Measurements from ENCODE around the gene RILPL1.
"Not testable (repeated sequence)": the region's sequence is repeated elsewhere in the genome, so short reads cannot be mapped to it uniquely, and the experiment has no call there.

The RILPL1 gene

DNA sequence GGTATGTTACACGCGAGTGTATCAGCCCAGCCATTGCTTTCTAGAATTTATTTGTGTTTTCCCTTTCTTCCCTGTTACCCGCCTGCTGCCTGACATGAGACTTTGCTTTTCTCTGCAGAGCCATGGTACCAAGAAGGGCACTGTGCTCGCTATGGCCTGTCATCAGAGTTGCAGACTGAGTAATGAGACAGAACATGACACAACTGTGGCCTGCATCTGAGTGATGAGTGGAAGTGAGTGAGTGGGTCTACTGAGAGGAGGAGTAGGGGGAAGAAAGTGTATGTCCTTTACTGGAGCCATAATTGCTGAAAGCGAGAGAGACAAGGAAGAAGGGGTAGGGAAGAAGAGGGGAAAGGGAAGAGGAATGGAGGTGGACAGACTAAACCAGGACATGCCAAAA lies 2.9 kb downstream of the RILPL1 start:
- no peak for DNase-seq (ENCODE audit: low read depth in 1 of 2, low spot score in 1 of 2)

DNA sequence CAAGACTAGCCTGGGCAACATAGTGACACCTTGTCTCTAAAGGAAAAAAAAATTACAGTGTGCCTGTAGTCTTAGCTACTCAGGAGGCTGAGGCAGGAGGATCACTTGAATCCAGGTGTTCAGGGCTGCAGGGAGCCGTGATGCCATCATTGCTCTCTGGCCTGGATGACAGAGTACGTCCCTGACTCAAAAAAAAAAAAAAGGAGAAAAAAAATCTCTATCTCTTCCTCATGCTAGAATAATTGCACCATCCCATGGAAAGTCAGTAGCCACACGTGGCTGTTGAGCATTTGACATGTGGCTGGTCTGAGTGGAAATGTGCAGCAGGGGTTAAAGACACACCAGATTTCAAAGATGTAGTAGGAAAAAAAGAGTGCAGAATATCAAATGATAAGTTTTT lies 3.8 kb downstream of the RILPL1 start:
- no peak for DNase-seq (ENCODE audit: low read depth in 1 of 2, low spot score in 1 of 2)

DNA sequence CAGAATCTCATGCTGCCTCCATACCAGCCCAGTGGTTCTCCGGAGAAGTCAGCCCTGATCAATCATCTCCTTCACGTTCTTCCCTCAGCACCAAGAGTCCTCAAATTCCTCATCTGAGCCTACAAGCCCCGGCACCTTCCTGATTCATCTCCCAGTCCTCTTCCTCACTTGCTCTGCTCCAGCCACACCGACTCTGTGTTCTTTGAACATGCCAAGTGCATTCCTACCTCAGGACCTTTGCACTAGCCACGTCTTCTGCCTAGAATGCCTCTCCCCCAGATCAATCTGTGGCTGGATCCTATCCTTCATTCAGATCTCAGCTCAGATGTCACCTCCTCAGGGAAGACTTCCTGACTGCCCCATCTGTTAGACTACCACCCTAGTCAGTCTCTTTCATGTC lies 4.7 kb downstream of the RILPL1 start:
- DNase-seq (ENCODE audit: low read depth in 1 of 2, low spot score in 1 of 2): no peak

DNA sequence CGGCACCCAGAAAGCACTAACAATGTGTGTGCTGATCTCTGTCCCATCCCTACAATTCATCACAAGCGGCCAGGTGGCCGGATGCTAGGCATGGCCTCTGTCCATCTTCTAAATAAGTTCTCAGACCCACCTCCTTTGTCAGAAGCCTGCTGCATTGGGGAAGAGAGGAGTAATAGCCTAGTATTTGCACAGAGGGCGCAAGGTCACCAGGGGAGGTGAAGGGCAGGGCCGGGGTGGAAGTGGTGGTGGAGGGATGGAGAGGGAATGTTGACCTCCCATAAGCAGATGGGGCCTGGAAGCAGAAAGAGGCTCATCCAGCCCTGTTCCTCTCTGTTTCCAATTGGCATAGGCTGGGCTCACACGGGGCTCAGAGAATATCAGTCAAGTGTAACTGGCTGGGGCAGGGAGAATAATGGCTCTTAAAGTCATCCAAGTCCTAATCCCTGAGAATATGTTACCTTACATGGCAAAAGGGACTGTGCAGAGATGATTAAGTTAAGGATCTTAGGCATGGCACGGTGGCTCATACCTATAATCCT lies 6.9 kb downstream of the RILPL1 start:
- DNase-seq (ENCODE audit: low read depth in 1 of 2, low spot score in 1 of 2): no peak

DNA sequence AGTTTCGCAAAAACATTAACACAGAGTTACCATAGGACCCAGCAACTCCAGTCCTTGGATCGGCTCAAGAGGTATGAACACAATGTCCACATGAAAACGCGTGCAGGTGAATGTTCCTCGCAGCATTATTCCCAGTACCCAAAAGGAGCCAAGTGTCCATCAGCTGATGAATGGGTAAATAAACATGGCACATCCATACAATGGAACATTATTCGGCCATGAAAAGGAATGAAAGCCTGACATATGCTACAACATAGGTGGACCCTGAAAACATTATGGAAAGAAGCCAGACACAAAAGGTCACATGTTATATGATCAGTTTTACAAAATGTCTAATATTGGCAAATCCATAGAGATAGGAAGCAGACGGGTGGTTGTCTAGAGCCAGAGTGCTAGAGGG lies 9.1 kb downstream of the RILPL1 start:
- DNase-seq (ENCODE audit: low read depth in 1 of 2, low spot score in 1 of 2): no peak

DNA sequence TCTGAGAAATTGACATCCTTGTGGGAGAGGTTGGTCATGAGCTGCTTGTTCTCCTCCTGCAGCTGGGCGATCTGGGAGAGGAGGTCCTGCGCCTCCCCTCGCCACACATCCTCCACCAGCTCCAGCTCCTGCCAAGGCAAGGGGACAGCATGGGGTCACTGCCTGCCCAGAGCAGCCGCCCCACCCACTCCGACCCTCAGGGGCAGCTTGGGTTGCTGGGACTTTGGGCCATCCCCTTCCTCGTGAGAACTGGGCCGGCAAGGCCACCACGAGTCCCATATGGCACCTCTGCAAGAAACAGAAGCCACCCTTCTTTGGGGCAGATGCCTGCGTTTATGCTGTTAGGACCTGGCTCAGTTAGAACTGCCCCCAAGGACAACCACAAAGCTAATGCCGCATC lies 10.0 kb downstream of the RILPL1 start:
- DNase-seq (ENCODE audit: low read depth in 1 of 2, low spot score in 1 of 2): no peak

DNA sequence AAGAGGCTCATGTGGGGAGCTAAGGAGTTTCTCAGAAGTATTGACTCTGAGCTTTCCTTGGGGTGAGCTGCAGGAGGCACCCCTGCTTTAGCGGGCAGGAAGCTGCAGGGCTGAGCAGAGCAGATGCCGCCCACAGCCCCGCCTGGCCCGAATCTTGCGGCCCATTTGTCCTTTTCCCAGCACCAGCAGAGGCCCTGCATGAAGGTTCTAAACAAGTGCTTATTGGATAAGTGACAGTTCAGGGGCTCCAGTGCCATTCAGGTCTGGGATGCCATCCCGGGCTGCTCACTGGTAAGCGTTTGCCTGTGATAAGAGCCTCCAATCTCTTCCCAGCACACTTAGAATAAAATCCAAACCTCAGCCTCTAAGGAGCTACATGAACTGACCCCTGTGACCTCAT lies 11.4 kb downstream of the RILPL1 start:
- DNase-seq (ENCODE audit: low read depth in 1 of 2, low spot score in 1 of 2): no peak

DNA sequence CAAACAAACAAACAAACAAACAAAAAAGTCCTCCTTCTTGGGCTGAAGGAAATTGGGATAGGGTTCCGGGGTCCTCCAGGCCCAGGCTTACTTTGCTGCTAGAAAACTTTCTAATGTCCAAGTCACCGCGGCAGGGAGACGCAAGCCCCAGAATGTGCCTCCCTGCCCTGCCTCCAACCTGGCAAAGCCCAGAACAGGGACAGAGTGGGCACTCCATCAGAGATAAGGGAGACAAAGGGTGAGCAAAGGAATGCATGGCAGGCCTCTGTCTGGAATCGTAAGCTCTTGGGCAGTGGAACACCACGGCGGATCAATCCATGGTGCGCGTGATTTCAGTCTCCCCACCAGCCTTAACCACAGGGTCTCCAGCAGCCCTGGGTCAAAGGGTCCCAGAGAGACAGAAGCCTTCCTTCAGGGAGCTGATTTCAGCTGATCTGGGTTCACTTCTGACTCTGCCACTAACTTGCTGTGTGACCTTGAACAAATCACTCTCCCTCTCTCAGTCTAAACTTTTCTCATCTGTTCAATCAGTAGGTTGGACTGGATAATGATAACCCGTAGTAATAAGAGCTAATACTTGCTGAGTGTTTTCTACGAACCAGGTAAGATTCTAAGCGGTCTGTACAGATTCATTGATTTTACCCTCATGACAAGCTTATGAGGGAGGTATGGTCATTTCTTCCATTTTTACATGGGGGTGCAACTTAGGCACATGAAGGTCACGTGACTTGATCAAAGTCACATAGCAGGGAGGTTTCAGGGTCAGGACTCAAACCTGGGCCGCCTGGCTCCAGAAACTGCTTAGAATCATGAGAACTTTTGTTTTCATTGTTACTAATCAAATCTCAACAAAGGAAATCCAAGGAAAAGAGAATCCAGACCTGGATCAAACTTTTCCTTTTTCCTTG lies 12.7 kb downstream of the RILPL1 start:
- DNase-seq (ENCODE audit: low read depth in 1 of 2, low spot score in 1 of 2): no peak

DNA sequence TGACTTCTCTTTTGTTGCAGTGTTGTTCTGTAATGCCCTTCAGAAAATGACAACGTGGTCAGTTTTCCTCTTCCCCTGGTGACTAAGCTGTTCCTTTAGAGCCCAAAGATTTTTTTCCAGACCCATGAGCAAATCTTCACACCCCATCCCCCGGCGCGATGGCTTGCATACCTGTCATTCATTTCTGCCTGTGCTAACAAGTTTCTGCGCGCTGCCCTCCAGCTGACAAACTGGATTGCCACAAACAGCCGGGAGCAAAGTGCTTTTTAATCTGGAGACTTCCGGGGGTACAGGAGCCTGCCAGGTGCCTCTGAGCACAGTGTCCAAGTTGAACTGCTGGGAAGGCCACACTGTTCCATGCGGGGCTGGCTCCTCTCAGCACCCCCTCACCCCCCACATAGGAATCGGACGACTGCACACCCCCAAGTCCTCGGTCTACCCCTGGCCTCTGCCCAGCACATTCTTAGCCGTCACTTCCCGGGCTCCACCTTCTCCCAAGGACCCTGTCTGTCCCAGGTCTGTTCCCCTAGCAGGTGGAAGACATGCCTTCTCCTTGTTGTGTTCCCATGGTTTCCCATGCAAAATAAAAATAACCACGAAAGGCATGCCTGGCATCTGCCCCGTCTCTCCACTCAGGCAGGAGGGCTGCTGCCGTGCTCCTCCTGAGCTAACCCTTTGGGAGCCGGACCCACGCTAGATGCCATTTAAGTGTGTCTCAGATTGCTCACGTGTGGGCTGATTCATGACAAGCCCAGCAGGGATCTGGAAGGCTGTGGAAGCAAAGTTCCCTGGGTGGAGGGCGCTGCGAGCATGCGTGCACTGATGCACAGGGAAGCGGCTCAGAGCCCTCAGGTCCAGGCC lies 14.1 kb downstream of the RILPL1 start:
- DNase-seq (ENCODE audit: low read depth in 1 of 2, low spot score in 1 of 2): no peak

DNA sequence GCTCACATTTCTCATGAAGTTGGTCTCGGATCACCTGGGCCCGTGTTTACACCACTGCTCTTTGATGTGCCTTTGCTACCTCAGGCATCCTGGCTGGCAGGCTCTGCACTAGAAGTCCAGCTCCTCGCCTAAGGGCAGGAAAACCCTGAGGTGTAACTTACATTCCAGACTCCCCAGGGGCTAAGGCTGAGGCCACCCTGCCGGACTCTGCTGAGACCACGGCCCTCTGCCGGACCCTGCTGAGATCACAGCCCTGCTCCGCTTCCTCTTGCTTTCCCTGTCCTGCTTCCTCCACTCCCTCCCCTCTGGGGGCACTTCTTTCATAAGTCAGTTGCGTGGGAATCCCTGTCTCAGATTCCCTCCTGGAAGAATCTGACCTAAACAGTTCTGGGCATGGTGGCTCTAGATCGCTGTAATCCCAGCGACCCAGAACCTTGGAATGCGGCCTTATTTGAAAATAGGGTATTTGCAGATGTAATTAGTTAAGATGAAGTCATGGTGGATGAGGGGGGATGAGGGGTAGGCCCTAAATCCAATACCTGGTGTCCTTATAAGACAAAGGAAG lies 17.2 kb downstream of the RILPL1 start:
- DNase-seq (ENCODE audit: low read depth in 1 of 2, low spot score in 1 of 2): no peak

DNA sequence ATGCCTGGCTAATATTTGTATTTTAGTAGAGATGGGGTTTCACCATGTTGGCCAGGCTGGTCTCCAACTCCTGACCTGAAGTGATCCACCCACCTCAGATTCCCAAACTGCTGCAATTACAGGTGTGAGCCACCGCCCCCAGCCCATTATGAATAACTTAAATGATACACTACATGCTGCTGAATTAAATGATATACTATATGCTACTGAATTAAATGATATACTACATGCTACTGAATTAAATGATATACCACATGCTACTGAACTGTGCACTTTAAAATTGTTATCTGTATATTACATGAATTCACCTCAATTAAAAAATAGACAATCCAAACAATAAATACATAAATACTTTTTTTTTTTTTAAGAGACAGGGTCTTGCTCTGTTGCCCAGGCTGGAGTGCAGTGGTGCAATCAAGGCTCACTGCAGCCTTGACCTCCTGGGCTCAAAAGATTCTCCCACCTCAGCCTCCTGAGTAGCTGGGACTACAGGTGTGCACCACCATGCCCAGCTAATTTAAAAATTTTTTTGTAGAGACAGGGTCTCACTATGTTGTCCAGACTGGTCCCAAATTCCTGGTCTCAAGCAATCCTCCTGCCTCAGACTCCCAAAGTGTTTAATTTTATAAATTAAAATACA lies 18.8 kb downstream of the RILPL1 start:
- not testable (repeated sequence) for DNase-seq (ENCODE audit: low read depth in 1 of 2, low spot score in 1 of 2)

DNA sequence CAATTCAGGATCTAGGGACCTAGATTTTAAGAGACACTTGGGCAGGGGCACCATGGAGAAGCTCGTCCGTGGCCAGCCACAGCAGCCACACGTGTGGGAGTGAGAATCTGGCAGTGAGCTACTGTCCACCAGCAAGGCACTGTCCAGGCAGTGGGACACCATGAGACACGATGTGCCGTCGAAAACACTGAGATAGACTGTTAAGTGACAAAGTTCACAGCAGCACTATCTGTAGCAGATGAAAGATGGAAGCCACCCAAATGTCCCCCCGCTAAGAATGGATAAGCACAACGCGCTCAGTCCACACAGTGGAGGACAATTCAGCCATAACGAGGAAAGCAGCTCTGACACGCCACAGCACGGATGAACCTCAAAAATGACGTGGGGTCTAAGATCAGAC lies 19.7 kb downstream of the RILPL1 start:
- no peak for DNase-seq (ENCODE audit: low read depth in 1 of 2, low spot score in 1 of 2)

DNA sequence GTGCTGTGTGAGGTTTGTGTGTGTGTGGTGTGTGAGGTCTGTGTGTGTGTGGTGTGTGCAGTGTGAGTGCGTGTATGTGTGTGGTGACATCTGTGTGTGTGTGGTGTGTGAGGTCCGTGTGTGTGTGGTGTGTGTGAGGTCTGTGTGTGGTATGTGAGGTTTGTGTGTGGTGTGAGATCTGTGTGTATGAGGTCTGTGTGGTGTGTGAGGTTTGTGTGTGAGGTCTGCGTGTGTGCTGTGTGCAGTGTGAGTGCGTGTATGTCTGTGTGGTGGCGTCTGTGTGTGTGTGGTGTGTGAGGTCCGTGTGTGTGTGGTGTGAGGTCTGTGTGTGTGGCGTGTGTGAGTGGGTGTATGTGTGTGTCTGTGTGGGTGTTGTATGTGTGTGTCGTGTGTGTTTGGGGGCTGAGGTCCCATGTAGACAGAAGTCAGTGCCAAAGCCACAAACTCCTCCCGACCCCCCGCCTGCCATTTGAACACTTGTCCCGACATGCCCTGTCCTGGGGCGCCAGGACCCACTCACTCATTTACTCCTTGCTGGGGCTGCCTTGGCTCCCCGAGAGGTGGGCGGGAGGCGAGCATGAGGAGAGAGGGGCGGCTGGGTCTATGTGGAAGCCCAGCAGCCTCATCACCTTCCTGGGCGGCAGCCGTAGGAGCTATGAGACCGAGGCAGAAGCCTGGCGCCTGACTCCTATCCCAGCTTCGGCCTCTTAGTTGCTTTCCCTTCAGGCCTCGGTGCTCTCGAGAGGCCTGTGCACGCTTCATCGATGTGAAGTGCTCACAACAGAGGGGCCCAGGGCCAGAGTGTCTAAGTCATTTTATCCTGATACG lies 20.5 kb downstream of the RILPL1 start:
- no peak for DNase-seq (ENCODE audit: low read depth in 1 of 2, low spot score in 1 of 2)

DNA sequence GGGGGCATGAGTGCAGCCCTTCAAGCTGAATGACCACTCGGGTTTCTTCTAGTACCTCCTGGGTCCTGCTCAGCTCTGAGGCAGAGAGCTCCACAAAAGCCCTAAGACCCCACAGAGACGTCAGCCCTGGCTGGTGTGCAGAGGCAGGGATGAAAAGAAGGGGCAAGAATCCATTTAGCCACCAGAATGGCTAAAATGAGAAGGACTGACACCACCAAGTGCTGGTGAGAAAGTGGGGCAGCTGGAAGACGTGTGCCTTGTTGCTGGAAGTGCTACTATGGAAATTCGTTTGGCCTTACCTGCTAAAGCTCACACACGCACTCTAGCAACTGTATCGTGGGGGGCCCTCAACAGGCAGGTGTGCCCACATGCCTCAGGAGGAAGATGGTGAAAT lies 26.7 kb downstream of the RILPL1 start:
- no peak for DNase-seq (ENCODE audit: low read depth in 1 of 2, low spot score in 1 of 2)

DNA sequence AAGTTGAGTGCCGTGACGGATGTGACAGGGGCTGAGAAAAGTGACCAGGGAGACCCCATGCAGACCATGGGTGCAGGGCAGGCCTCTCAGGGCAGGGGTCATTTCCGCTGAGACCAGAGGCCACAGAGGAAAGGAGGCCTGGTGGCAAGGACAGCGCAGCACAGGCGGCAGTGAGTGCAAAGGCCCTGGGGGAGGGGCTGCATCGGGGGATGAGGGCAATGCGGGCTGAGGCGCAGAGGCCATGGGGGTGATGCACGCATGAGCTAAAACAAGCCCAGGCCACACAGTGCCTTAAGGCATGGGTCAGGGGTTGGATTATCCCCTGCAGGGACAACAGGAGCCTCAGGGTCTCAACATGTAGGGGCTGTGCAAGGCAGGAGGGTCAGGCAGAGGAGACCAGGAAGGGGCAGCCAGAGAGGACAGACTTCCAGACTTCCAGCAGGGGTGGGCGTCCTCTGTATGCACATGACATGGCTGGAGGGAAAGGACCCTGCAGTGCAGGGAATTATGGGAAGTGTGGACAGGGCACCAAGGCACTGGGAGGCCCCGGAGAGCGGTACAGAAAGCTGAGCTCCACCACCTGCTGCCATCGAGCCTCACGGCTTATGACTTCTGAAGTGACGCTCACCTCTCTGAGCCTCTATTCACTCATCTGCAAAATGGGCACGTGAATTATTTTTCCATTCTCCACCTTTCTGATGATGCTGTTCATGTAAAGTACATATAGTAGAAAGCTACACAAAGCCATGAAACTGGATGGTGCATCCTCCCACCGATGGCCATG lies 27.3 kb downstream of the RILPL1 start:
- no peak for DNase-seq (ENCODE audit: low read depth in 1 of 2, low spot score in 1 of 2)

DNA sequence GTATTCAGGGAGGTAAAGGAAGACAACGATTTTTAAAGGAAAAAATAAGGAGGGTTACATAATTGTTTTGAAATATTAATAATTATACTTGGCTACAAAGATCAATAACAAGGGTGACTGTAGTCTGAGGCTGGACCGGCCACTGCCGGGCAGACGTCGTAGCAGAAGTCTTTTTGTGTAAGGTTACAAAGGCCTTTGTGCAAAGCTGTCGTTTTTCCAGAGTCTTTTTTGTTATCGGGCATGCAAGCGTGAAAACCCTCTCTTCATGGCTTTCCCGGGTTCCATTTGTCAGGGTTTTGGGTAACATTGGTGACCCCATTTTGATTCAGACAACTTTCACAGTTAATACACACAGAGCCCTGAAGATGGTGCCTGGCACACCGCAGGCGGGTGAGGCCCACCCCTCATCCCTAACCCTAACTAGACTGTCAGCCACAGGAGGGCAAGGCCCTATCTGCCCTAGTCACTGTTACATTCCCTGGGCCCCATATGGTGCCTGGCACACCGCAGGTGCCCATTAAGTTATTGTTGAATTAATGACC lies 31.3 kb downstream of the RILPL1 start:
- no peak for DNase-seq (ENCODE audit: low read depth in 1 of 2, low spot score in 1 of 2)

DNA sequence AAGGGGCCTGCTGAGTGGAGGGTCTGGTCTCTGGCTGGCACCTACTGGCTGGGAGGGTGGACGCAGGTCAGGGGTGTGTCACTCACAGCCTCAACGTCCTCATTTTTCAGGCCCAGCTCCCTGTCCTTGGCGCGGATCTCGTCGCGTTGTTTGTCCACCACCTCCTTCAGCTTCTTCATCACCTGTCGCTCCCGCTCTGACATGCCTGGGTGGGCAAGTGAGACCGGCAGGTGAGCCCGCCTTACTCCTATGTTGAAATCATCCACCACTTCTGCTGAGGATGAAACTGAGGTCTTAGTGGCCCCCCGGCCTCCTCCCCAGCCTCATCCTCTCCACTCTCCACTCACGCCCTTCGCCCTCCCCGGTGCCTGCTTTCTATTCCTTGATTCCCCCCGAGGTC lies 34.2 kb downstream of the RILPL1 start:
- DNase-seq (ENCODE audit: low read depth in 1 of 2, low spot score in 1 of 2): no peak

DNA sequence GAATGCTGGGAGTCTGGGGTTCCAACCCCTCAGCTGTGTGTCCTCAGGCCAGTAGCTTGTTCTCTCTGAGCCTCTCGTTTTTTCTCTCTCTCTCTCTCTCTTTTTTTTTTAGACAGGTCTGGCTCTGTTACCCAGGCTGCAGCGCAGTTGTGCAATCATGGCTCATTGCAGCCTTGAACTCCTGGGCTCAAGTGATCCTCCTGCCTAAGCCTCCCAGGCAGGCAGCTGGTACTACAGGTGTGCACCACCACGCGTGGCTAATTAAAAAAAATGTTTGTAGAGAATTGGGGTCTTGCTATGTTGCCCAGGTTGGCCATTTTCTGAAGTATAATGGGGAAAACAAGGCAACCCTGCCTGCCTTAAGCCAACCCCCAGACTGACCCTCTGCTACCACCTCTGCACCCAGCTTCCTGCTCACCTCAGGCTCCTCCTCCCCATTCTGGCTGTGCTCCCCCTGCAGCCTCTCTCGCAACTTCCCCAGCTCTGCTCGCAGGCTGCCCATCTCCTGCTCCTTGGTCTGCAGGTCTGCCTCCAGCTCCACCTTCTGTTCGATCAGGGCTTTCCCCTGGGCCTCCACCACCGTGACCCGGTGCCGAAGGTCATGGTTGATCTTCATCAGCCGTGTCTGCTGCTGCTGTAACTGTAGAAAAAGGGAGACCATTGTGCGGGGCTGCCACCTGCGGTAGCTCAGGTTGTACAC lies 35.2 kb downstream of the RILPL1 start:
- DNase-seq (ENCODE audit: low read depth in 1 of 2, low spot score in 1 of 2): no peak

DNA sequence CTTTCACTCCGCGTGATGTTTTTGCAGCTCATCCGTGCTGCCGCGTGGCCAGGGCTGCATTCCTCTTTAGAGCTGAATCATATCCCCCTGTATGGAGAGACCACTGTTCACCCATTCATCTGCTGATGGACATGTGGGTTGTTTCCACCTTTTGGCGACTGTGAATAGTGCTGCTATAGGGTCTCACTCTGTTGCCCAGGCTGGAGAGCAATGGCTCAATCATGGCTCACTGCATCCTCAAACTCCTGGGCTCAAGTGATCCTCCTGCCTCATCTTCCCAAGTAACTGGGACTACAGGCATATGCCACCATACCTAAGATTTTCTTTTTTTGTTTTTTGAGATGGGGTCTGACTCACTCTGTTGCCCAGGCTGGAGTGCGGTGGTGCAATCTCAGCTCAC lies 36.5 kb downstream of the RILPL1 start:
- DNase-seq (ENCODE audit: low read depth in 1 of 2, low spot score in 1 of 2): no peak

Measured in activated CD4-positive, alpha-beta T cell treated with anti-CD3 and anti-CD28 coated beads, Interleukin-2, amount 50 U/mL, for 24 hours (primary cell).